OCI-LY3 (cell line): ENCODE results near the gene SLC35F3.

Source experiments
- H2AFZ ChIP-seq: fragments of 200-600, 300-600 bp; shearing (Covaris generic); 2 replicates; pipeline ENCODE4 v1.6.0; 2014; ENCODE audit warnings: antibody characterized with exemption, low read depth, low read length
- H3K27ac ChIP-seq: fragments of 200-600, 300-600 bp; sonication (generic); 2 replicates; pipeline ENCODE4 v1.5.1; 2014; ENCODE audit warnings: mild to moderate bottlenecking, low read length, moderate library complexity, mixed read lengths
- H3K27me3 ChIP-seq: fragments of 200-600, 300-600 bp; sonication (generic); 2 replicates; pipeline ENCODE4 v1.6.1; 2014; ENCODE audit warnings: low read depth, low read length, mixed read lengths
- H3K36me3 ChIP-seq: fragments of 200-600, 300-600 bp; sonication (generic); replicated peaks from 2 replicates; pipeline ENCODE3; 2014; ENCODE audit warnings: low read depth, low read length, mixed read lengths
- H3K4me1 ChIP-seq: fragments of 300-600, 200-600 bp; sonication (generic); 2 replicates; pipeline ENCODE4 v1.6.1; 2014; ENCODE audit warnings: low read length, mixed read lengths
- H3K4me2 ChIP-seq: fragments of 200-600, 300-600 bp; sonication (generic); 2 replicates; pipeline ENCODE4 v1.6.1; 2014; ENCODE audit warnings: low read length, mixed read lengths
- H3K4me3 ChIP-seq: fragments of 300-600, 200-600 bp; sonication (generic); 2 replicates; pipeline ENCODE4 v1.5.1; 2014; ENCODE audit warnings: antibody characterized with exemption, mild to moderate bottlenecking, low read length, moderate library complexity
- H3K79me2 ChIP-seq: fragments of 300-600, 200-600 bp; shearing (Covaris generic); 2 replicates; pipeline ENCODE4 v1.6.1; 2014; ENCODE audit warnings: mild to moderate bottlenecking, low read length, mixed read lengths
- H3K9ac ChIP-seq: fragments of 300-600, 200-600 bp; shearing (Covaris generic); 2 replicates; pipeline ENCODE4 v1.6.0; 2014; ENCODE audit warnings: mild to moderate bottlenecking, low read length, moderate library complexity
- H3K9me3 ChIP-seq: fragments of 200-600, 300-600 bp; shearing (Covaris generic); 2 replicates; pipeline ENCODE4 v1.6.1; 2014; ENCODE audit warnings: low read length, mixed read lengths; ENCODE audit not compliant: insufficient read depth
- H4K20me1 ChIP-seq: fragments of 200-600, 300-600 bp; sonication (generic); 2 replicates; pipeline ENCODE4 v1.6.1; 2016; ENCODE audit warnings: low read length, mixed read lengths; ENCODE audit not compliant: insufficient read depth
- CTCF ChIP-seq: fragments of 200-600, 300-600 bp; sonication (generic); IDR thresholded peaks from 2 replicates; pipeline ENCODE4 v1.5.1; 2014; ENCODE audit warnings: antibody characterized with exemption, low read length, low read depth
- EZH2phosphoT487 ChIP-seq: fragments of 200-600 bp; shearing (Covaris generic); IDR thresholded peaks from 2 replicates; pipeline ENCODE4 v1.6.1; 2018; ENCODE audit warnings: antibody characterized with exemption, mixed run types, low read depth

SLC35F3 gene

DNA sequence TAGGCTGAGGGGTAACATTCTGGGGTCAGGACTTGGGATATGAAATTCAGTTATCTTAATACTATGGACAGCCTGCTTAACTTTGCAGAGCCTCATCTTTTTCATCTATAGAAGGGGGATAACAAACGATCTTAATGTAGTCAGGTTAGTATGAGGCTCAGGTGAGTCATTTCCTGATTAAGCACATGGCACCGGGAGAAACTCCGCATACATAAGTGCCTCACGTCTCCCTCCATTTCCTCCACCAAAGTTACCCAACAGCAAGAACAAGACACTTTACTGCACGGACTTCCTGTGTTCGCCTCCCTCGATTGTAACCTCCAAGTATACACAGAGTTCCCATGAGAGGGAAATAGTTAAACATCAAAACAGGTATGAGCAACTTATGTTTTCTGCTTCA lies 356.1 kb downstream of the SLC35F3 start:
- H3K36me3 ChIP-seq = peaks cover 14% of the 10 kb centered on the region
- peaks cover 20% of the 10 kb centered on the region; the same call in 1 of the 2 replicates for H3K9me3 ChIP-seq
- no peak overlapping the region for H3K27ac ChIP-seq
- H2AFZ ChIP-seq = no peak overlapping the region
- H3K4me2 ChIP-seq = peak overlapping the region; percentile 6; the same call in 1 of the 2 replicates
- H3K4me1 ChIP-seq = peaks cover 13% of the 10 kb centered on the region
- no peak for TF ChIP-seq EZH2phosphoT487
- TF ChIP-seq CTCF = no peak
- H3K27me3 ChIP-seq = no peaks in the 10 kb centered on the region
- H3K9ac ChIP-seq = no peak overlapping the region
- no peaks in the 10 kb centered on the region for H3K79me2 ChIP-seq
- H4K20me1 ChIP-seq = no peaks in the 10 kb centered on the region
- no peak overlapping the region for H3K4me3 ChIP-seq

DNA sequence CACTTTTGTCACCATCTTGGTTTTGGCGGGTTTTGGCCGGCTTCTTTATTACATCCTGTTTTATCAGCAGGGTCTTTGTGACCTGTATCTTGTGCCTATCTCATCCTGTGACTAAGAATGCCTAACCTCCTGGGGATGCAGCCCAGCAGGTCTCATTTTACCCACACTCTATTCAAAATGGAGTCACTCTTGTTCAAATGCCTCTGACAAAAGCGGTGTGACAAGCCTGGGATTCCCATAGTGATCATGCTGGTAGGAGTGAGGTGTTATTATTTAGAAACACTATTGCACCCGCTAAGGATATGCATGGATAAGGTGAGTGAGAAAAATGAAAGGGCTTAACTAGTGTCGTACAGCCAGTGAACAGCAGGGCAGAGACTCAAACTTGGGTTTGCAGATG lies 357.1 kb downstream of the SLC35F3 start:
- TF ChIP-seq EZH2phosphoT487 = no peak
- no peak for TF ChIP-seq CTCF
- H3K27ac ChIP-seq = no peak overlapping the region
- peaks cover 13% of the 10 kb centered on the region for H3K4me1 ChIP-seq
- H2AFZ ChIP-seq = no peak overlapping the region
- peaks cover 14% of the 10 kb centered on the region for H3K36me3 ChIP-seq
- H3K9ac ChIP-seq = no peak overlapping the region
- no peaks in the 10 kb centered on the region for H4K20me1 ChIP-seq
- no peak overlapping the region for H3K4me3 ChIP-seq
- H3K79me2 ChIP-seq = no peaks in the 10 kb centered on the region
- H3K27me3 ChIP-seq = no peaks in the 10 kb centered on the region
- peaks cover 18% of the 10 kb centered on the region; the same call in 1 of the 2 replicates for H3K9me3 ChIP-seq
- no peak overlapping the region for H3K4me2 ChIP-seq

GRCh38 chr1:234262007-234262753 lies 357.7 kb downstream of the SLC35F3 start:
- H4K20me1 ChIP-seq = no peaks in the 10 kb centered on the region
- no peak overlapping the region for H2AFZ ChIP-seq
- TF ChIP-seq CTCF = no peak
- TF ChIP-seq EZH2phosphoT487 = no peak
- H3K27ac ChIP-seq = no peak overlapping the region
- no peaks in the 10 kb centered on the region for H3K79me2 ChIP-seq
- no peak overlapping the region for H3K9ac ChIP-seq
- no peaks in the 10 kb centered on the region for H3K27me3 ChIP-seq
- H3K36me3 ChIP-seq = peaks cover 12% of the 10 kb centered on the region
- peaks cover 12% of the 10 kb centered on the region; the same call in 1 of the 2 replicates for H3K9me3 ChIP-seq
- H3K4me1 ChIP-seq = peaks cover 13% of the 10 kb centered on the region
- no peak overlapping the region for H3K4me2 ChIP-seq
- H3K4me3 ChIP-seq = no peak overlapping the region

- Histone ChIP-seq H3K9ac (no peak overlapping the region), H3K79me2 (no peaks in the 10 kb centered on the region), H3K4me3 (no peak overlapping the region), H2AFZ (no peak overlapping the region), H3K4me1 (peaks cover 13% of the 10 kb centered on the region), H3K36me3 (peaks cover 7% of the 10 kb centered on the region), H3K27me3 (no peaks in the 10 kb centered on the region), H4K20me1 (no peaks in the 10 kb centered on the region), H3K4me2 (no peak overlapping the region), H3K27ac (no peak overlapping the region), H3K9me3 (peaks cover 6% of the 10 kb centered on the region; the same call in 1 of the 2 replicates)
- TF ChIP-seq EZH2phosphoT487 (no peak), CTCF (no peak)
These were observed 358.3 kb downstream of the SLC35F3 start for GRCh38 chr1:234262754-234263105.
